HL-60 (cell line): Measurements from ENCODE around the gene HAVCR1.

Experiments used
- CTCF ChIP-seq: IDR thresholded peaks from one replicate; pipeline ENCODE4 v1.5.1; 2011; ENCODE audit warnings: low read length, control low read depth, inconsistent platforms; ENCODE audit not compliant: insufficient read depth
- POLR2AphosphoS5 ChIP-seq: IDR thresholded peaks from 2 replicates; pipeline ENCODE4 v1.6.1; 2012; ENCODE audit warnings: low read depth
- REST ChIP-seq: IDR thresholded peaks from 2 replicates; pipeline ENCODE4 v1.6.1; 2012; ENCODE audit warnings: low read depth; ENCODE audit not compliant: insufficient replicate concordance

- TF ChIP-seq CTCF (no peak), REST (no peak), POLR2AphosphoS5 (no peak)
Observed at GRCh38 chr5:157033071-157033583, 25.8 kb downstream of the HAVCR1 start.
